KBM-7 (cell line): Measurements from ENCODE around the gene TTLL5.

ENCODE experiments used
- DNase-seq: peaks from one replicate; pipeline ENCODE4 v3.0.0-alpha.2; 2015
- in situ Hi-C: fragments of 300-500 bp; cut with MboI; formaldehyde crosslinking; loops from 2 replicates; pipeline ENCODE4 v1.14.3; 2020; ENCODE audit warnings: low sequenced_read_pairs, low pct_unique_long_range_greater_than_20kb, mixed read lengths

The TTLL5 gene

DNA sequence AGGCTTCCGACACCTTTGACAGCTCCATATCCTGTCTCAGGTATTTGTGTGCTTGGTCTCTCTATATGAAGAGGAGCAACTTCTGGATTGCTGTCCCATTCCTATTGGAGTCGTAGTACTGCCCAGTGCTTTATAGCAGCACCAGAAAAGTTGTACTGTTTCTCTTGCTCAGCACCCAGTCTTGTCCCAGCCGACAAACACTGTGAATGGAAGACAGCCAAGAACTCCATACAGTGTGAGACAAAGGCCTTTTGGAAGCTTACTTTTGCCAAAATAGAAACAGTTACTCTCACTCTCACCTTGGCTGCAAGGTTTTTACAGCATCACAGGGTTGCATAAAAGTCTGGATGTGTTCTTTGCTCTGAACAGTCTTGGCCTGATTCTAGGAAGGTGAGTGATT lies 215.5 kb downstream of the TTLL5 start:
- in situ Hi-C loops: no loop called here
- no peak for DNase-seq

DNA sequence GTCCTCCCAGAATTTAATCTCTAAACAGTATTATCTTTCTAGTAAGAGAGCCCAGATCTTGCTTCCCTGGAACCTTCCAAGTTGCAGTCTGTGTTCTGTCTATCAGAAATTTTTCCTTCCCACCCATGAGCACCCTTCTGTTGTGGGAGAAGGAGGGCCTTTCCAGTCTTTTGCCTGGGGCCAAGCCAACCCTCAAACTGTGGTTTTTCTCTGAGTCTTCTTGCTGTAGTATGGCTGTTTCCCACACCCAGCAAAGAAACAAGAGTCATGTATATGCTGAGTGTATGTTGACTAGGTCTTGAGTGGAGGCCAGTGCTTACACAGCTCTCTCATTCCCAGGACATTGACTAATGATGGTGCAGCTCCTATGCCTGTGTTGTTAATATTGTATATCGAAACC lies 216.2 kb downstream of the TTLL5 start:
- DNase-seq: no peak
- in situ Hi-C loops: no loop called here

GRCh38 chr14:75877884-75878283 lies 216.8 kb downstream of the TTLL5 start:
- no peak for DNase-seq
- in situ Hi-C loops: no loop called here

DNA sequence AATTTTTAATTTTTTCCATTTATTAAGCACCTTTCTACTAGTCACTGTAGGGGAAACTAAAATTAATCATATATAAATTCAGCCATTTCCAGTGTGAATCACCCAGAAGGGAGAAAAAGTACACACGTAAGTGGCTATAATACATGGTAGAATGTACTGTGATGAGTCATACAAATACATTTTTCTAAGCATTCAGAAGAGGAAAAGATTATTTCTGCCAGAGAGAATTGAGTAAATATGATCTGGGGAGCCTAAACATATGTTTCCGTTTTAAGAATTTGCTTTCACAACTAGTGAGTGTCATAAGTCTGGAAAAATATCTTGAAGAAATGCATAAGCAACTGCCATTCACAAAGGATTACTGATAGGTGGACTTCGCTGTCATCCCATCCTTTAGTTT lies 218.0 kb downstream of the TTLL5 start:
- peak; percentile 35 for DNase-seq
- in situ Hi-C loops: no loop called here

GRCh38 chr14:75880512-75880911 lies 219.5 kb downstream of the TTLL5 start:
- in situ Hi-C loops: no loop called here
- no peak for DNase-seq

DNA sequence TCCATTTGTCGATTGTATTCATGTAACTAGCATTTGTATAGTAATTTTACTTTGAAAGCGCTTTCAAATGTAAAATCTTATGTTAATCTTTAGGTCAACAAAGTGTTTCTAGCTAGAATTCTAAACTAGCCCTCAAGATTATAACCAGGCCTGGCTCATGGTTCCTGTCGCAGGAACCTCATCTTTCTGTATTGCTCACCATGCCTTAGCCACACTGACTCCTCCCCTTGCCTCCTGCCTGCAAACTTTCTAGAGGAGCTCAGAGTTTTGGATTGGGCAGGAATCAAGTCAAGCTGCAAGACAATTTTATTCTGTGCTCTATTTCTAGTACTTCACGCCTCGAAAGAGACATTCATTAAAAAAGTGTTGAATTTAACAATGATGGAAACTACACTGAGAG lies 220.9 kb downstream of the TTLL5 start:
- DNase-seq: no peak
- in situ Hi-C loops: no loop called here

DNA sequence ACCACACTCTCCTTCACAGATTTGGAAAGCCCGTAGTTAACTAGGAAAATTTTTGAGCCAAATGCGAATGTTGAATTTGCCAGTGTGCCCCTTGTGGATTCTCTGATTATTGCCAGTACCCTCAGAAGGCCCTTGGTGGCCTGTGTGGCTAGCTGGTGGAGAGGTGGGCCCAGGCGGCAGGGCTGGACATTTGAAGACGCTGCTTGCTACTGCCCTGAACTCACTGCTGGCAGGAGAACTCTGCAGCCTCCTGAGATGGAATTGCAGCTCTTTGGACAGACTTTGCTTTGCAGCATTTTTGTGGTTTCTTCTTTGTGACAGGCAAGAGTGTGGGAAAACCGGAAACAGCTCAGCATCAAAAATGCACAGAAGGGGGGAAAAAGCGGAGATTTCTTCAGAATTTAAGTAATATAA lies 223.2 kb downstream of the TTLL5 start:
- in situ Hi-C loops: no loop called here
- no peak for DNase-seq

DNA sequence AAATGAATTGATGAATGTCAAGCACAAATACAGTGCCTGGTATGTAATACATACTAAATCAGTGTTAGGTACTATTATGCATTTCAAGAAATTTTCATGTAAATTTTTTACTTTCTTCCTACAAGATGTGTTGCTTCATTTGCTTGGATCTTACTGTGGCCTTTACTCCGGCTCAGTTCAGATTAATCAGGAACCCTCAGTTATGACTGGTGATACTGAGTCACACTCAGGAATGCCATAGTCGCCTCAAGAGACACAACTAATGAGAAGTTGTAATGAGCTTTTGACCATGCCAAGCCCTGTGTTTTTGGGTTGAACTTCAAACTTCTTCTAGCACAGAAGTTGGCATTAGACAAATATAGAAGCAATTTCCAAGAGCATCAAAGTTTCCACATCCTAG lies 224.8 kb downstream of the TTLL5 start:
- DNase-seq: no peak

DNA sequence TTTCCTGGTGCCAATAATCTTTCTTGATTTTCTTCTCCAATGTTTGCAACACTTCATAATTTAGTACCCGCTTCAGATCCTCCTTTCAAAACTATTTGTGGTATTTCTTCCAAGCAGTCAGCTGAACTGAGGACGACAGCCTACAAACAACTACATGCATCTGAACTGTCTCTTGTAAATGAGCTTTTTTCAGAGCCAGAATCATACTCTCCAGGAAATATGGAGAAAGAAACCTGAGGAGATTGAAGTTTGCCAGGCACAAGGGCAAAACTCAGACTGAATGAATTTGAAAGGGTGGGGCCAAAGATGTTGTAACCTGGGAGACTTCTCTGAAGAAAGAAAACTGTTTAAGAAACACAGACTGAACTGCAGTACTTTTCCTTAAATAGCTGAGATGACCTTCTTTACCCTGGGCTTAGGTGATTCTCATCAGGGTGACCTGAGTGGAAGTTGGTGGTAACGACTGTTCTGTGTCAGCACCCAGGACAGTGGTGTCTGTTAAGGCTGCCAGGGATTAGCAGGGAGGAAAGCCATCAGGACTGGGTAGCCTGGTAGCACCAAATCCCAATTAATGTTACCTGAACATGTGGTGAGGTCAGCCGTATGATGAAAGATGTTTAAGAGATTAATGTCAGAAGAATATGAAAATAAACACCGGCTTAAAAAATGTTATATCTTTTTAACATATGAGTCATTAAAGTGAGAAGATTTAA lies 225.7 kb downstream of the TTLL5 start:
- DNase-seq: no peak
- in situ Hi-C loops: no loop called here

More for the DNA sequence above, 224.8 kb downstream of the TTLL5 start:
- in situ Hi-C loops: no loop called here

- in situ Hi-C loops: no loop called here
- no peak for DNase-seq
Measured at GRCh38 chr14:75888945-75889344, 227.9 kb downstream of the TTLL5 start.

DNA sequence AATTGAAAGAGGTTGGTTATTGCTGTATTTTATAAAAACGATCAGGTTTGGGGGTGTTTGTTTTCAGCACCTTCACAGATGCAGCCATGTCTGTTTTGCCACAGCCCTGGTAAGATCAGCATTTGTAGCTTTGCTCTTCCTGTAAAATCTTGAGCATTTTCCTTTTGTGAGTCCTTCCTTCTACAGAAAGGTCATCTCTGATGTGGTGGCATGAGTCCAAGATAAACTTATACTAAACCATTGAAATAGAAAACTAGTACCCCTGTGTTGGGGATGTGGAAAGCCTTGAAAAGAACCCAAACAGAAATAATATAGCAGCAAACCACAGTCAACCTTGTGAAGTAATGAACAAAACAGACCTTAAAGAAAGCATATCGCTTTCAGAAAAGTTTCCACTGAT lies 235.3 kb downstream of the TTLL5 start:
- no peak for DNase-seq
- in situ Hi-C loops: no loop called here

DNA sequence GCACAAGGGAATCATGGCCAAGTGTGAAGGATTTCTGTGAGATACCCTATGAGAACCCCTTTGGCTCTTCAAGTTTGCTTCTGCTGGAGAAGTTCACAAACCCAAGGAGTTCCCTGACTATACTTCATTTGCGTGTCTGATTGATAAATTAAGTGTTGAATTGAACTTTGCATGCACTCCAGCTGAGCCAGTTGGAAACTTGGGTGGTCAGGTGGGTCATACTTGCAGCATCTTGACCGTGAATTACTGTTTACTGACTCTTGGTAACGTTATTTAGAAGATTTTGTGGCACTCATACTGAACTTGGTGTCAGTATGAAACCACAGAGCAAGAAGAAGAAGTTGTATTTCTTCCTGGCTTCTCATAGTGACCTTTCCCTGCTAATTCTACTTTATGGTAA lies 243.3 kb downstream of the TTLL5 start:
- DNase-seq: no peak
- in situ Hi-C loops: no loop called here

DNA sequence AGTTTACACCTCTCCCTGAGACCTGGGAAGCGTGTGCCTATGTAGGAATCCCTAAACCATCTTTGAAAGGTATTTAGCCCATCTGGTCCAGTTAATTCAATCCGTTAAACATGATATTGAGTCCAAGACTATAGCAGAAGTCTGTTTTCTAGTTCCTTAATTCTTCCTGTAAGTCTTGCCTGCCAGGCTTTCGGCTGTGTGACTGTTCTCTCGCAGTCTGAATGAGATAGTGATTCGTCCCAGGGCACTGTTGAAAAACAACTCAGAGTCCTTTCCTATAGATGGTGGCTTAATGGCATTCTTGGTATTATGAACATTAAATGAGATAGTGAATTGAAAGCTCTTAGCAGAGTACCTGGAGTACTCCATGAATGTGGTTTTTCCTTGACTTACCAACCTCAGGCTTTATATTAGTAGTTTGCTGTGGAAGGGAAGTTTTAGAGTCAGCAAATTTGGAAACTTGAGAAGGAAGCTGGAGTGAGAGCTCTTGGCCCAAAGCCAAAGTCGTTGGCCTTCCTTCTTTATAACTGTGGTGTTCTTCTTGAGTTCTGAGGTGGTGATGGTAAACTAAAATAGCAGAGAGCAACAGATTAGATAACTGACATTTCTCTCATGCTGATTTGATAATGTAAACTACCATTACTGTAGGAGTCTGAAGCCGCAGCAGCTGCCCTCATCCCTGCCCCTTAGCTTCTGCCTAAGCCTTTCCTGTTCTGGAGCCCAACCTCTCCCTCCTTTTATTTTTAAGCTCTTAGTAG lies 244.3 kb downstream of the TTLL5 start:
- DNase-seq: peak; percentile 74
- in situ Hi-C loops: no loop called here

- DNase-seq: no peak
- in situ Hi-C loops: no loop called here
Measured at GRCh38 chr14:75906228-75906627, 245.2 kb downstream of the TTLL5 start.

DNA sequence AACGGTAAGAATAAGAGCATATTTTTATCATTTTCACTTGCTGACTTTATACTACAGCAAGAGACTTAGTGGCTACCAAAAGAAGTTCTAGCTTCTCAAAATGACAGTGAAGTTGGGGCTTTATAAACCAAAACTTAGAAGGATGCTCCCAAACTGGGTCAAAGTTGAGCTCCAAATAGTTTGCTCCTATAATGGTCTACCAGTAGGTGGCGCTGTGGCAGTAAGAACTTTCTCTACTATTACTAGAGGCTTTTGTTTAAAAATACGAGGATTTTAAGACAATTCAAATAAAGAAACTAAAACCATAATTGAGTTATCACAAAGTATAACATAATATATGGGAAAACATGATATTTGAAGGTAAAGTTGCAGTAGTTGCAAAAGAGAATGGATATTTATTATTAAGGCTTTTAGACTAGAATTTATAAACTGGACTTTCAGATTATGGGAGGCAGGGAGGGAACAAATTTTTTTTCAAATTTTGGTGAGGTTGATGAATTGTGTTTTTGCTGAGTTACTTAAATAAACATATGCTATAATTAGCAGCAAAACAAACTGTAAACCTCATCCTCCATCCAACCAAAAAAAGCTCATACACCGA lies 245.7 kb downstream of the TTLL5 start:
- DNase-seq: peak; percentile 44
- in situ Hi-C loops: no loop called here

GRCh38 chr14:75907756-75908359 lies 246.8 kb downstream of the TTLL5 start:
- no peak for DNase-seq
- in situ Hi-C loops: no loop called here

GRCh38 chr14:75909630-75910029 lies 248.6 kb downstream of the TTLL5 start:
- no peak for DNase-seq
- in situ Hi-C loops: no loop called here

GRCh38 chr14:75910048-75910447 lies 249.0 kb downstream of the TTLL5 start:
- in situ Hi-C loops: no loop called here
- no peak for DNase-seq

GRCh38 chr14:75911883-75912282 lies 250.8 kb downstream of the TTLL5 start:
- in situ Hi-C loops: no loop called here
- no peak for DNase-seq

DNA sequence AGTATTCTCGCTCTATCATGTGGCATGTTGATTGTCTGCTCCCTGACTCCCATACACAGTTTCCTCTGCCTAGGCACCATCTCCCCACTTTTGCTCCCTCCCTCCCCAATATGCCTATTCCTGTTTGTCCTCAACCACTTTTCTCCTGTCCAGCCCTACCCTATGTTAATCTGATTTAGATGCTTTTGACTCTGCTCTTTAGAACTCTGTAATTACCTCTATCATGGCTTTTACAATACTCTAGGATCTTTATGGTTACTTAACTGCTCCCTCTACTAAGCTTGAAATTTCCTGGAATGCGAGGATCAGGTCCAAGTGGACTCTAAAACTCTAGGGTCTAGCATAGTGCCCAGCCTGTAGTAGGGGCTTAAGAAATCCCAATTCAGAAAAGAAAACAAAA lies 252.1 kb downstream of the TTLL5 start:
- in situ Hi-C loops: no loop called here
- no peak for DNase-seq
